Measurements from ENCODE around the gene KIF4A. TPM values are rescaled to one million over a fixed set of nuclear protein-coding genes. Genes with fewer than 3 reads are reported as not detected.
"Not testable (repeated sequence)": the region's sequence is repeated elsewhere in the genome, so short reads cannot be mapped to it uniquely, and the experiment has no call there.

The KIF4A gene
- polyA plus RNA-seq, 1 donor (not counting 4 experiments of a cell fraction or from before 2014, with no cell fraction given), result 7.1 TPM

- Histone ChIP-seq H3K4me3 (ENCODE audit: control insufficient read depth in 2 of 3, extremely low read depth in 1 of 3, insufficient read depth in 2 of 3, low read depth in 1 of 3, low read length in 3 of 3) (no peak overlapping the region), H3K79me2 (ENCODE audit: control insufficient read depth, insufficient read depth, low read length) (no peaks in the 10 kb centered on the region), H3K9me3 (ENCODE audit: control insufficient read depth, low read depth, low read length) (no peaks in the 10 kb centered on the region), H3K4me2 (ENCODE audit: control insufficient read depth, extremely low read depth, insufficient read depth, low read depth, low read length) (no peak overlapping the region), H3K27ac (ENCODE audit: control insufficient read depth, insufficient read depth, low read length) (no peak overlapping the region), H3K36me3 (ENCODE audit: control insufficient read depth in 2 of 2, extremely low read depth in 1 of 2, insufficient read depth in 2 of 2, low read length in 2 of 2) (no peaks in the 10 kb centered on the region), H4K20me1 (ENCODE audit: control insufficient read depth, extremely low read depth, insufficient read depth, low read length) (no peaks in the 10 kb centered on the region), H3K4me1 (ENCODE audit: control insufficient read depth, extremely low read depth, insufficient read depth, low read length) (peaks cover 14% of the 10 kb centered on the region), H2AFZ (ENCODE audit: control insufficient read depth, low read length) (no peak overlapping the region), H3K9me1 (ENCODE audit: control insufficient read depth, extremely low read depth, insufficient read depth, low read length) (no peaks in the 10 kb centered on the region), H3K27me3 (ENCODE audit: control insufficient read depth, extremely low read depth, insufficient read depth, low read length) (no peaks in the 10 kb centered on the region), H3K9ac (ENCODE audit: control insufficient read depth, extremely low read depth, insufficient read depth, low read length) (no peak overlapping the region)
- TF ChIP-seq CTCF (optimal IDR thresholded peaks at IDR 0.05 in 1 of 3, IDR thresholded peaks at IDR 0.05 in 1 of 3, conservative IDR thresholded peaks at IDR 0.05 in 1 of 3; ENCODE audit: extremely low read depth in 1 of 3, insufficient read depth in 2 of 3, low read length in 3 of 3) (no peak), EZH2 (IDR thresholded peaks at IDR 0.05; ENCODE audit: low read length) (no peak)
- dilution Hi-C loops (cut with MboI; ENCODE audit: extremely low pct_ligation_motif_present, low sequenced_read_pairs), result no loop called here
- DNase-seq (ENCODE audit: low read depth, low spot score) (no peak), FAIRE-seq (no peak)
Measured at GRCh38 chrX:70398899-70399298, 109.0 kb downstream of the KIF4A start.

- H3K79me2 ChIP-seq (ENCODE audit: control insufficient read depth, insufficient read depth, low read length); H3K9me1 ChIP-seq (ENCODE audit: control insufficient read depth, extremely low read depth, insufficient read depth, low read length); dilution Hi-C loops (cut with MboI; ENCODE audit: extremely low pct_ligation_motif_present, low sequenced_read_pairs): not testable (repeated sequence)
Measured at GRCh38 chrX:70400181-70400580, 110.3 kb downstream of the KIF4A start.

GRCh38 chrX:70402721-70403120 is 112.8 kb downstream of the KIF4A start:
- Histone ChIP-seq H4K20me1 (ENCODE audit: control insufficient read depth, extremely low read depth, insufficient read depth, low read length) (no peaks in the 10 kb centered on the region), H3K27me3 (ENCODE audit: control insufficient read depth, extremely low read depth, insufficient read depth, low read length) (no peaks in the 10 kb centered on the region), H3K79me2 (ENCODE audit: control insufficient read depth, insufficient read depth, low read length) (no peaks in the 10 kb centered on the region), H3K27ac (ENCODE audit: control insufficient read depth, insufficient read depth, low read length) (no peak overlapping the region), H3K9me1 (ENCODE audit: control insufficient read depth, extremely low read depth, insufficient read depth, low read length) (no peaks in the 10 kb centered on the region), H3K9me3 (ENCODE audit: control insufficient read depth, low read depth, low read length) (no peaks in the 10 kb centered on the region), H3K4me3 (ENCODE audit: control insufficient read depth in 2 of 3, extremely low read depth in 1 of 3, insufficient read depth in 2 of 3, low read depth in 1 of 3, low read length in 3 of 3) (no peak overlapping the region), H3K36me3 (ENCODE audit: control insufficient read depth in 2 of 2, extremely low read depth in 1 of 2, insufficient read depth in 2 of 2, low read length in 2 of 2) (no peaks in the 10 kb centered on the region), H2AFZ (ENCODE audit: control insufficient read depth, low read length) (no peak overlapping the region), H3K4me2 (ENCODE audit: control insufficient read depth, extremely low read depth, insufficient read depth, low read depth, low read length) (peak overlapping the region; percentile 51), H3K4me1 (ENCODE audit: control insufficient read depth, extremely low read depth, insufficient read depth, low read length) (peaks cover 21% of the 10 kb centered on the region), H3K9ac (ENCODE audit: control insufficient read depth, extremely low read depth, insufficient read depth, low read length) (no peak overlapping the region)
- dilution Hi-C loops (cut with MboI; ENCODE audit: extremely low pct_ligation_motif_present, low sequenced_read_pairs), result no loop called here
- TF ChIP-seq EZH2 (IDR thresholded peaks at IDR 0.05; ENCODE audit: low read length) (no peak), CTCF (optimal IDR thresholded peaks at IDR 0.05 in 1 of 3, IDR thresholded peaks at IDR 0.05 in 1 of 3, conservative IDR thresholded peaks at IDR 0.05 in 1 of 3; ENCODE audit: extremely low read depth in 1 of 3, insufficient read depth in 2 of 3, low read length in 3 of 3) (no peak)
- FAIRE-seq (peak; percentile 26), DNase-seq (ENCODE audit: low read depth, low spot score) (no peak)

More at GRCh38 chrX:70400181-70400580, 110.3 kb downstream of the KIF4A start:
- not testable (repeated sequence) for FAIRE-seq; DNase-seq (ENCODE audit: low read depth, low spot score); H3K9ac ChIP-seq (ENCODE audit: control insufficient read depth, extremely low read depth, insufficient read depth, low read length); H3K27me3 ChIP-seq (ENCODE audit: control insufficient read depth, extremely low read depth, insufficient read depth, low read length); H4K20me1 ChIP-seq (ENCODE audit: control insufficient read depth, extremely low read depth, insufficient read depth, low read length); H3K9me3 ChIP-seq (ENCODE audit: control insufficient read depth, low read depth, low read length); H3K36me3 ChIP-seq (ENCODE audit: control insufficient read depth in 2 of 2, extremely low read depth in 1 of 2, insufficient read depth in 2 of 2, low read length in 2 of 2); H3K4me3 ChIP-seq (ENCODE audit: control insufficient read depth in 2 of 3, extremely low read depth in 1 of 3, insufficient read depth in 2 of 3, low read depth in 1 of 3, low read length in 3 of 3); H3K4me2 ChIP-seq (ENCODE audit: control insufficient read depth, extremely low read depth, insufficient read depth, low read depth, low read length); H2AFZ ChIP-seq (ENCODE audit: control insufficient read depth, low read length); H3K27ac ChIP-seq (ENCODE audit: control insufficient read depth, insufficient read depth, low read length)
- peaks cover 21% of the 10 kb centered on the region for H3K4me1 ChIP-seq (ENCODE audit: control insufficient read depth, extremely low read depth, insufficient read depth, low read length)
